NB4 (cell line): Measurements from ENCODE around the gene EPB41L5.
A peak's percentile ranks its signal among the peaks of the same experiment; 100 is the strongest.

ENCODE experiments used
- DNase-seq: peaks from one replicate; pipeline ENCODE4 v3.0.0; 2010; ENCODE audit warnings: low read depth
- H3K4me3 ChIP-seq: one replicate; pipeline ENCODE4 v1.5.1; 2011; ENCODE audit warnings: mild to moderate bottlenecking, low read depth, low read length, moderate library complexity
- CTCF ChIP-seq: IDR thresholded peaks from one replicate; pipeline ENCODE4 v1.5.1; 2012; ENCODE audit warnings: low read depth, low read length
- MAX ChIP-seq: IDR thresholded peaks from 2 replicates; pipeline ENCODE4 v1.6.1; 2011; ENCODE audit warnings: low read depth, low read length
- MYC ChIP-seq: IDR thresholded peaks from 2 replicates; pipeline ENCODE4 v1.6.1; 2011; ENCODE audit warnings: low read depth, low read length
- POLR2A ChIP-seq: IDR thresholded peaks from 2 replicates; pipeline ENCODE4 v1.6.1; 2011; ENCODE audit warnings: mild to moderate bottlenecking; ENCODE audit not compliant: insufficient read length; ENCODE audit errors: extremely low read depth

EPB41L5 gene

GRCh38 chr2:120220756-120221155 lies 207.9 kb downstream of the EPB41L5 start:
- H3K4me3 ChIP-seq: peak overlapping the region; percentile 47
- TF ChIP-seq MYC: no peak
- no peak for TF ChIP-seq POLR2A
- no peak for TF ChIP-seq CTCF
- no peak for TF ChIP-seq MAX
- DNase-seq: peak; percentile 43

DNA sequence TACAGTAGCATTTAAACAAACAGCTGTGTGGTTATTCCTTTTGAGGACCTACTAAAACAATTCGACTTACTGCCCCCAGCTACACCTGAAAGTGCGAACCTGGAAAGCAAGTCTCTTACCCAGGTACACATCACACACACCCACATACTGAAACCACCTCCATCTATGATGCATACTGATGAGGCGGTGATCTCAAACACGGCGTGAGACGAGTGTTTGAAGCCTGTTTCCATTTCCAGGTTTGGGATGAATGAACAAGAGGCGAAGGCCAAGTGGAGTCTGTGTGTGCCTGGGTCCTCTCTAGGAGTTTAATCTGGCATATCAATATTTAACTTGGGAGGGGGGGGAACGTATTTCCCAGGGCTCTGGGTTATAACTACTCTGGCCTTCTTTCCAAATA lies 208.7 kb downstream of the EPB41L5 start:
- TF ChIP-seq POLR2A: no peak
- no peak for TF ChIP-seq CTCF
- TF ChIP-seq MAX: no peak
- DNase-seq: no peak
- peak overlapping the region; percentile 47 for H3K4me3 ChIP-seq

DNA sequence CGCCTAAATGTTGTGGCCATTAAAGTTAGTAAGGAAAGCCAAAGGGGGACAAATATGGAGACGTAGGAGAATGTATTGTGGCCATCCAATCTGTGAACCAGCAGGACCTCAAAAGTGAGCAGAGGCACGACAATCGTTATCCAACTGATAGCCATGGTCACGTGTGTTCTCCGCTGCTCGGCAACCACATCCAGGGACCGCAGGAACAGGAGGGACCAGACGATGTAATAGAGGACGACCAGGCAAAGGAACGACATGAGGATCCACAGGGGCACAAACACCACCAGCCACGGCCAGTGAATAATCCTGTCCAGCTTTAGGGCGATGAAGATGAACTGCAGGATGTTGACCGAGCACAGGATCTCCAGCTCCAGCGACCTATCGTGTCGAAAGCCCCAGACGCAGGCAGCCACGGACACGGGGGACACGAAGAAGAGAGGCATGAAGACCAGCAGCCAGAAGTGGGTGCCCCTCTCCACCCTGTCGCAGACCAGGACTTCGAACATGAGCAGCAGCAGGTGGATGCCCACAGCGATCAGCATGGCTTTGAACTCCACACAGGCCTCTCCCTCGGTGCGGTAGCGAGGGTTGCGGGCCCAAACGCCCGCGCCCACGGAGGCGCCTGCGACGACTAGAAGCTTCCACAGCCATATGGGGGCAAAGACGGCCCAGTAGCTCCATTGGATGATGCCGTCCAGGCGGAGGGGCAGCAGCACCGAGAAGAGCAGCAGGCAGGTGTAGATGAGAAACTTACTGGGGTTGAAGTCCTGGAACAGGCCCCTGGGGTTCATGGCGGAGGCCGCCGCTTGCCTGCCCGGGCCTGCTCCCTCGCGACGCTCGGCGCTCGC lies 209.5 kb downstream of the EPB41L5 start:
- TF ChIP-seq POLR2A (no peak), MAX (no peak), CTCF (no peak), MYC (no peak)
- no peak for DNase-seq
- H3K4me3 ChIP-seq: peak overlapping the region; percentile 47

- peak; percentile 88 for DNase-seq
- TF ChIP-seq CTCF: no peak
- TF ChIP-seq MAX: no peak
- TF ChIP-seq MYC: no peak
- TF ChIP-seq POLR2A: no peak
- H3K4me3 ChIP-seq: peak within 1 kb of the TSS; percentile 48
Observed at GRCh38 chr2:120223034-120223912, 210.4 kb downstream of the EPB41L5 start, which contains the start of gene TMEM185B. TMEM185B (minus strand) TSS chr2:120223400; CDS start chr2:120222976, 424 bp downstream.

GRCh38 chr2:120224256-120224655 lies 211.4 kb downstream of the EPB41L5 start:
- no peak for DNase-seq
- no peak overlapping the region for H3K4me3 ChIP-seq
- no peak for TF ChIP-seq MAX
- no peak for TF ChIP-seq MYC
